K562 (cell line): ENCODE results near the gene RPTOR. TPM values are rescaled to one million over a fixed set of nuclear protein-coding genes. Genes with fewer than 3 reads are reported as not detected.

Experiments used
- BCOR ChIP-seq: fragments of 450-650 bp; IDR thresholded peaks from 2 replicates; pipeline ENCODE4 v1.6.1; 2016
- CGGBP1 ChIP-seq: fragments of 250-450 bp; sonication (Bioruptor Pico); IDR thresholded peaks from 2 replicates; pipeline ENCODE4 v1.9.0; 2021; ENCODE audit warnings: mild to moderate bottlenecking
- CREM ChIP-seq: IDR thresholded peaks from 2 replicates; pipeline ENCODE4 v1.6.1; 2014; ENCODE audit warnings: antibody characterized with exemption, low read depth
- CTBP1 ChIP-seq: fragments of 450-650 bp; IDR thresholded peaks from 2 replicates; pipeline ENCODE4 v1.6.1; 2016; ENCODE audit warnings: borderline replicate concordance
- E2F6 ChIP-seq, 2 experiments: IDR thresholded peaks; 2 replicates each; pipeline ENCODE4 v1.6.1; 2011; ENCODE audit warnings: borderline replicate concordance in 1 of 2, control low read depth in 1 of 2, low read depth in 1 of 2, low read length in 1 of 2, mild to moderate bottlenecking in 1 of 2, mixed read lengths in 1 of 2, moderate library complexity in 1 of 2; ENCODE audit not compliant: insufficient read depth in 1 of 2, insufficient read length in 1 of 2, poor library complexity in 1 of 2, severe bottlenecking in 1 of 2; ENCODE audit errors: extremely low read depth in 1 of 2
- FOXA1 ChIP-seq: fragments of 450-650 bp; IDR thresholded peaks from 2 replicates; pipeline ENCODE4 v1.6.1; 2016; ENCODE audit warnings: mild to moderate bottlenecking, borderline replicate concordance
- HNRNPUL1 ChIP-seq: fragments of 200-400 bp; formaldehyde crosslinking; IDR thresholded peaks from 2 replicates; pipeline ENCODE4 v1.6.1; 2017; ENCODE audit warnings: low read length
- HOXB6 ChIP-seq: fragments of 250-450 bp; sonication (Bioruptor Pico); IDR thresholded peaks from 2 replicates; pipeline ENCODE4 v1.5.1; 2022; ENCODE audit warnings: mild to moderate bottlenecking, borderline replicate concordance
- KDM1A ChIP-seq, 2 experiments: fragments of 450-650 bp; IDR thresholded peaks; 2 replicates each; pipeline ENCODE4 v1.6.1; 2016; ENCODE audit warnings: mild to moderate bottlenecking in 2 of 2
- L3MBTL2 ChIP-seq: fragments of 450-650 bp; IDR thresholded peaks from 2 replicates; pipeline ENCODE4 v1.6.1; 2016; ENCODE audit warnings: mild to moderate bottlenecking, moderate library complexity
- LCOR ChIP-seq: sonication (generic); formaldehyde crosslinking; IDR thresholded peaks from 2 replicates; pipeline ENCODE4 v1.8.0; 2022; ENCODE audit warnings: mild to moderate bottlenecking, missing genetic modification reagents
- NFYB ChIP-seq: IDR thresholded peaks from 2 replicates; pipeline ENCODE4 v1.6.1; 2011; ENCODE audit warnings: mild to moderate bottlenecking, moderate library complexity; ENCODE audit not compliant: insufficient read length; ENCODE audit errors: extremely low read depth
- NR2C2 ChIP-seq, 2 experiments: fragments of 200-800 bp in 1 of 2; sonication (Bioruptor generic) in 1 of 2; sonication (generic) in 1 of 2; formaldehyde crosslinking in 1 of 2; IDR thresholded peaks; 2 replicates each; pipeline versions ENCODE4 v1.6.1 to v1.8.0; 2016 to 2022; ENCODE audit warnings: mild to moderate bottlenecking in 1 of 2, missing compliant biosample characterization in 1 of 2, missing genetic modification characterization in 1 of 2, missing genetic modification reagents in 1 of 2
- PBX2 ChIP-seq, 2 experiments: IDR thresholded peaks in 1 of 2; conservative IDR thresholded peaks in 1 of 2; 2 replicates each; pipeline ENCODE4 v1.6.1; 2016; ENCODE audit warnings: low read depth in 2 of 2, mild to moderate bottlenecking in 1 of 2, missing compliant biosample characterization in 1 of 2, missing genetic modification characterization in 1 of 2, moderate library complexity in 1 of 2
- PTBP1 ChIP-seq: fragments of 200-400 bp; formaldehyde crosslinking; IDR thresholded peaks from 2 replicates; pipeline ENCODE4 v1.6.1; 2017; ENCODE audit warnings: low read depth, low read length
- RFX1 ChIP-seq: fragments of 450-650 bp; IDR thresholded peaks from 2 replicates; pipeline ENCODE4 v1.6.1; 2016; ENCODE audit warnings: mild to moderate bottlenecking, moderate library complexity
- RFX5 ChIP-seq: IDR thresholded peaks from 2 replicates; pipeline ENCODE4 v1.6.1; 2011; ENCODE audit warnings: low read depth, mild to moderate bottlenecking, improper control_type of control experiment, low read length
- RFX7 ChIP-seq: fragments of 250-450 bp; sonication (Bioruptor Pico); IDR thresholded peaks from 2 replicates; pipeline ENCODE4 v1.5.1; 2021; ENCODE audit warnings: mild to moderate bottlenecking
- TBP ChIP-seq: optimal IDR thresholded peaks from 2 replicates; pipeline ENCODE3; 2011; ENCODE audit warnings: low read depth, low read length, improper control_type of control experiment
- ZFP30 ChIP-seq: fragments of 250-450 bp; sonication (Bioruptor Pico); IDR thresholded peaks from 2 replicates; pipeline ENCODE4 v1.8.0; 2022; ENCODE audit warnings: moderate library complexity, mild to moderate bottlenecking, inconsistent platforms, borderline replicate concordance
- ZNF780A ChIP-seq: fragments of 250-450 bp; sonication (Bioruptor Pico); IDR thresholded peaks from 2 replicates; pipeline ENCODE4 v1.5.0; 2021; ENCODE audit warnings: mild to moderate bottlenecking
- polyA plus RNA-seq, 8 experiments: library from polyadenylated mRNA; depleted of rRNA in 4 of 8; stranded (reverse) in 5 of 8; unstranded in 3 of 8; fragments of >200 nt; fragmentation: Nextera tagmentation in 2 of 8; fragmentation: Illumina TruSeq in 1 of 8; extraction: Ambion mirVana in 2 of 8; extraction: Trizol in 1 of 8; gene quantifications; 2 replicates each; pipeline versions ENCODE4 v1.2.1 to v1.2.3, GENCODE V29; 2011 to 2014; ENCODE audit warnings: inconsistent platforms in 1 of 8, missing spikeins in 1 of 8
- total RNA-seq, 7 experiments: library from RNA; depleted of rRNA in 6 of 7; stranded (reverse); fragments of >200 nt in 6 of 7; fragmentation: Illumina TruSeq in 2 of 7; extraction: Trizol in 2 of 7; gene quantifications; 2 replicates each; pipeline versions ENCODE4 v1.2.1 to v1.2.3, GENCODE V29; 2011 to 2021; ENCODE audit warnings: low replicate concordance in 1 of 7

The RPTOR gene
- total and polyA plus RNA-seq, 9 of the 15 experiments (the other 6 are each of a cell fraction or from before 2014, with no cell fraction given), result 0.24 to 54.1 (median 10.2) TPM

- TF ChIP-seq CGGBP1 (CRISPR knock-in tag) (no peak), FOXA1 (no peak), E2F6 (IDR thresholded peaks at IDR 0.05; ENCODE audit: borderline replicate concordance in 1 of 2, extremely low read depth in 1 of 2, insufficient read depth in 1 of 2, insufficient read length in 1 of 2, low read depth in 1 of 2, low read length in 1 of 2, poor library complexity in 1 of 2, severe bottlenecking in 1 of 2) (peak in 1 of 2 experiments; percentile 48), ZFP30 (no peak), ZNF780A (CRISPR knock-in tag) (no peak), L3MBTL2 (peak; percentile 58; the same call in 1 of the 2 replicates), HOXB6 (CRISPR knock-in tag) (no peak), RFX1 (no peak), KDM1A (IDR thresholded peaks at IDR 0.05) (peak in 1 of 2 experiments; percentile 4; a peak in 1 of 4 replicates), CTBP1 (no peak), PTBP1 (peak; percentile 44; the same call in 1 of the 2 replicates), LCOR (no peak), RFX7 (CRISPR knock-in tag) (no peak), NFYB (peak; percentile 22), TBP (no peak), RFX5 (no peak), BCOR (peak; percentile 71; the same call in 1 of the 2 replicates), HNRNPUL1 (no peak), CREM (peak; percentile 63), PBX2 (CRISPR knock-in tag; IDR thresholded peaks at IDR 0.05; ENCODE audit: low read depth) (no peak), PBX2 (tag; conservative IDR thresholded peaks at IDR 0.05; ENCODE audit: low read depth) (peak; percentile 85), NR2C2 (CRISPR knock-in tag; IDR thresholded peaks at IDR 0.05) (no peak), NR2C2 (tag; IDR thresholded peaks at IDR 0.05) (no peak)
Measured at GRCh38 chr17:81002409-81003361, 458.0 kb downstream of the RPTOR start (continued).
